ENCODE measurements around the gene SELE.
"Not testable (repeated sequence)": the region's sequence is repeated elsewhere in the genome, so short reads cannot be mapped to it uniquely, and the experiment has no call there.

DNA sequence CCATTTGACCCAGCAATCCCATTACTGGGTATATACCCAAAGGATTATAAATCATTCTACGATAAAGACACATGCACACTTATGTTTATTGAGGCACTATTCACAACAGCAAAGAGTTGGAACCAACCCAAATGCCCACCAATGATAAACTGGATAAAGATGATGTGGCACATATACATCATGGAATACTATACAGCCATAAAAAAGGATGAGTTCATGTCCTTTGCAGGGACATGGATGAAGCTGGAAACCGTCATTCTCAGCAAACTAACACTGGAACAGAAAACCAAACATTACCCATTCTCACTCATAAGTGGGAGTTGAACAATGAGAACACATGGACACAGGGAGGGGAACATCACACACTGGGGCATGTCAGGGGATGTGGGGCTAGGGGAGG lies 18.8 kb downstream of the SELE start:
- TF ChIP-seq, protein P1, sequence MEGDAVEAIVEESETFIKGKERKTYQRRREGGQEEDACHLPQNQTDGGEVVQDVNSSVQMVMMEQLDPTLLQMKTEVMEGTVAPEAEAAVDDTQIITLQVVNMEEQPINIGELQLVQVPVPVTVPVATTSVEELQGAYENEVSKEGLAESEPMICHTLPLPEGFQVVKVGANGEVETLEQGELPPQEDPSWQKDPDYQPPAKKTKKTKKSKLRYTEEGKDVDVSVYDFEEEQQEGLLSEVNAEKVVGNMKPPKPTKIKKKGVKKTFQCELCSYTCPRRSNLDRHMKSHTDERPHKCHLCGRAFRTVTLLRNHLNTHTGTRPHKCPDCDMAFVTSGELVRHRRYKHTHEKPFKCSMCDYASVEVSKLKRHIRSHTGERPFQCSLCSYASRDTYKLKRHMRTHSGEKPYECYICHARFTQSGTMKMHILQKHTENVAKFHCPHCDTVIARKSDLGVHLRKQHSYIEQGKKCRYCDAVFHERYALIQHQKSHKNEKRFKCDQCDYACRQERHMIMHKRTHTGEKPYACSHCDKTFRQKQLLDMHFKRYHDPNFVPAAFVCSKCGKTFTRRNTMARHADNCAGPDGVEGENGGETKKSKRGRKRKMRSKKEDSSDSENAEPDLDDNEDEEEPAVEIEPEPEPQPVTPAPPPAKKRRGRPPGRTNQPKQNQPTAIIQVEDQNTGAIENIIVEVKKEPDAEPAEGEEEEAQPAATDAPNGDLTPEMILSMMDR (IDR thresholded peaks at IDR 0.05; ENCODE audit: low read depth, low read length, missing input control) = not testable (repeated sequence)
- TF ChIP-seq JUND (IDR thresholded peaks at IDR 0.05); YY1 (IDR thresholded peaks at IDR 0.05); SP1 (IDR thresholded peaks at IDR 0.05); FOXA1 (IDR thresholded peaks at IDR 0.05); RXRA (IDR thresholded peaks at IDR 0.05); GABPA (IDR thresholded peaks at IDR 0.05 in 1 of 2, conservative IDR thresholded peaks at IDR 0.05 in 1 of 2): not testable (repeated sequence)
- TF ChIP-seq, protein P2, sequence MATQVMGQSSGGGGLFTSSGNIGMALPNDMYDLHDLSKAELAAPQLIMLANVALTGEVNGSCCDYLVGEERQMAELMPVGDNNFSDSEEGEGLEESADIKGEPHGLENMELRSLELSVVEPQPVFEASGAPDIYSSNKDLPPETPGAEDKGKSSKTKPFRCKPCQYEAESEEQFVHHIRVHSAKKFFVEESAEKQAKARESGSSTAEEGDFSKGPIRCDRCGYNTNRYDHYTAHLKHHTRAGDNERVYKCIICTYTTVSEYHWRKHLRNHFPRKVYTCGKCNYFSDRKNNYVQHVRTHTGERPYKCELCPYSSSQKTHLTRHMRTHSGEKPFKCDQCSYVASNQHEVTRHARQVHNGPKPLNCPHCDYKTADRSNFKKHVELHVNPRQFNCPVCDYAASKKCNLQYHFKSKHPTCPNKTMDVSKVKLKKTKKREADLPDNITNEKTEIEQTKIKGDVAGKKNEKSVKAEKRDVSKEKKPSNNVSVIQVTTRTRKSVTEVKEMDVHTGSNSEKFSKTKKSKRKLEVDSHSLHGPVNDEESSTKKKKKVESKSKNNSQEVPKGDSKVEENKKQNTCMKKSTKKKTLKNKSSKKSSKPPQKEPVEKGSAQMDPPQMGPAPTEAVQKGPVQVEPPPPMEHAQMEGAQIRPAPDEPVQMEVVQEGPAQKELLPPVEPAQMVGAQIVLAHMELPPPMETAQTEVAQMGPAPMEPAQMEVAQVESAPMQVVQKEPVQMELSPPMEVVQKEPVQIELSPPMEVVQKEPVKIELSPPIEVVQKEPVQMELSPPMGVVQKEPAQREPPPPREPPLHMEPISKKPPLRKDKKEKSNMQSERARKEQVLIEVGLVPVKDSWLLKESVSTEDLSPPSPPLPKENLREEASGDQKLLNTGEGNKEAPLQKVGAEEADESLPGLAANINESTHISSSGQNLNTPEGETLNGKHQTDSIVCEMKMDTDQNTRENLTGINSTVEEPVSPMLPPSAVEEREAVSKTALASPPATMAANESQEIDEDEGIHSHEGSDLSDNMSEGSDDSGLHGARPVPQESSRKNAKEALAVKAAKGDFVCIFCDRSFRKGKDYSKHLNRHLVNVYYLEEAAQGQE (IDR thresholded peaks at IDR 0.05) = not testable (repeated sequence)
- TF ChIP-seq, protein P3, sequence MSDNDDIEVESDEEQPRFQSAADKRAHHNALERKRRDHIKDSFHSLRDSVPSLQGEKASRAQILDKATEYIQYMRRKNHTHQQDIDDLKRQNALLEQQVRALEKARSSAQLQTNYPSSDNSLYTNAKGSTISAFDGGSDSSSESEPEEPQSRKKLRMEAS (IDR thresholded peaks at IDR 0.05) = not testable (repeated sequence)
